ENCODE measurements around the gene PKP1.

Gene PKP1

DNA sequence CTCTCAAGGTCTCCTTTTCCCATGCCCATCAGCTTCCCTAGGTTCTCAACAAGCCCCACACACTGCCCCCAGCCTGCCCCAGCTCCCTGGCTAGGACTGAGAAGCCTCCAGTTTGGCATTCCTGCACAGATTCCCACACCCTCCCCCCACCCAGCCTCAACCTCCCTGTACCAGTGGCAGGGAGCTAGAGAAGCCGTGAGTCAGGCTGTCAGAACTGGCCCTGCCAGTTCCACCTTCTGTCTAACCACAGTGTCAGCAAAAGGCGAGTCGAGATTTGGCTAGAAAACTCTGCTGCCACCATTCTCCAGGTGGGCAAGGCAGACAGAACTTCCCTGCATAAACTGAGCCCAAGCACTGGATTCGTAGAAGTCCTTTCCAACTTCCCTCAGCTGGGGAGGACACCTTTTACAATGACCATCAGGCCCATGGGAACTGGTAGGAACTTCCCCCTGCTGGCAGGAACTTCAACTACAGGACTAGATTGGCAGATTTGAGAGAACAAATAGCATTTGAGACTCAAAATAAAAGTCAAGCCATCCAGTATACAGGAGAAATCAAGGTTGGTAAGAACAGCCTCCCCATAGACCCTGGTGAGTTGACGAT, 63.1 kb downstream of the PKP1 start:
- Mint-ChIP-seq H3K36me3 (ENCODE audit: low read depth) (no peaks in the 10 kb centered on the region), H3K9me3 (no peaks in the 10 kb centered on the region), H3K4me1 (ENCODE audit: low read depth) (no peaks in the 10 kb centered on the region), H3K27ac (no peak overlapping the region), H3K27me3 (ENCODE audit: low read depth) (peaks cover 18% of the 10 kb centered on the region), H3K4me3 (no peak overlapping the region)
- no peak for DNase-seq (ENCODE audit: low spot score)

DNA sequence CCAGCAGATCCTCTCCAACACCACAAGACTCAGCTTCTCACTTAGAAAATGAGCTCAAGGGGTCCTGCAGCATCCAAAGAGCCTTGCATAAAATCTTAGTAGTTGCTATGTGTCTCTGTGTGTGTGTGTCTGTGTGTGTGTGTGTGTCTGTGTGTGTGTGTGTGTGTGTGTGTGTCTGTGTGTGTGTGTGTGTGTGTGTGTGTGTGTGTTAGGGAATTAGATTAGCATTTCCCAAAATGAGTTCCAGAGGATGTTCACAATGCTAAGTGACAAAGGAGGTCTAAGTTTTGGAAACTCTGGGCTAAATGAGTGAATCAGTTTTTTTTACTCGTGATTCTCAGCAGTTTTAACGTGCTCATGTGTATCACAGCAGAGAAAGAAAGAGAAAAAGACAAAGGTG, 63.7 kb downstream of the PKP1 start:
- Mint-ChIP-seq H3K4me3 (no peak overlapping the region), H3K36me3 (ENCODE audit: low read depth) (no peaks in the 10 kb centered on the region), H3K27ac (no peak overlapping the region), H3K27me3 (ENCODE audit: low read depth) (peaks cover 18% of the 10 kb centered on the region), H3K4me1 (ENCODE audit: low read depth) (no peaks in the 10 kb centered on the region), H3K9me3 (no peaks in the 10 kb centered on the region)
- no peak for DNase-seq (ENCODE audit: low spot score)

- no peaks in the 10 kb centered on the region for H3K4me1 Mint-ChIP-seq (ENCODE audit: low read depth)
- H3K36me3 Mint-ChIP-seq (ENCODE audit: low read depth) = no peaks in the 10 kb centered on the region
- H3K27me3 Mint-ChIP-seq (ENCODE audit: low read depth) = peaks cover 18% of the 10 kb centered on the region
- no peak overlapping the region for H3K4me3 Mint-ChIP-seq
- no peak for DNase-seq (ENCODE audit: low spot score)
- H3K27ac Mint-ChIP-seq = no peak overlapping the region
- H3K9me3 Mint-ChIP-seq = no peaks in the 10 kb centered on the region
These were observed 64.3 kb downstream of the PKP1 start for GRCh38 chr1:201347498-201348210.

DNA sequence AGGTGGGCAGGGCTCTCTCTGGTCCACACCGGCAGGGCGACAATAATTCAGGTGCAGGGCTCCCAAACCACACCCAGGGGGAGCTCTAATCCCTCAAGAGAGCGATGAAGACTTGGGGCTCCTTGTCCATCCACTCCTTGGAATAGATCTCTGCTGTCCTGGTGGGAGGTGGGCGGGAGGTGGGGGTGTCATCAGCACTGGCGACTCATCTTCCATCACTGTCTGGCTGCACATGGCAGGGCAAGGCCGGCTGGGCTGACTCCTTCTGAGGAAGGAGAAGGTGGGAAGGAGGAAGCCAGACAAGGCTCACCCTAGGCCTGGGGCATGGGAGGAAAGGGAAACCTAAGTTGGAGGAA, 64.9 kb downstream of the PKP1 start:
- no peak overlapping the region for H3K4me3 Mint-ChIP-seq
- no peak overlapping the region for H3K27ac Mint-ChIP-seq
- H3K4me1 Mint-ChIP-seq (ENCODE audit: low read depth) = no peaks in the 10 kb centered on the region
- peaks cover 18% of the 10 kb centered on the region for H3K27me3 Mint-ChIP-seq (ENCODE audit: low read depth)
- no peaks in the 10 kb centered on the region for H3K9me3 Mint-ChIP-seq
- no peak for DNase-seq (ENCODE audit: low spot score)
- H3K36me3 Mint-ChIP-seq (ENCODE audit: low read depth) = no peaks in the 10 kb centered on the region

DNA sequence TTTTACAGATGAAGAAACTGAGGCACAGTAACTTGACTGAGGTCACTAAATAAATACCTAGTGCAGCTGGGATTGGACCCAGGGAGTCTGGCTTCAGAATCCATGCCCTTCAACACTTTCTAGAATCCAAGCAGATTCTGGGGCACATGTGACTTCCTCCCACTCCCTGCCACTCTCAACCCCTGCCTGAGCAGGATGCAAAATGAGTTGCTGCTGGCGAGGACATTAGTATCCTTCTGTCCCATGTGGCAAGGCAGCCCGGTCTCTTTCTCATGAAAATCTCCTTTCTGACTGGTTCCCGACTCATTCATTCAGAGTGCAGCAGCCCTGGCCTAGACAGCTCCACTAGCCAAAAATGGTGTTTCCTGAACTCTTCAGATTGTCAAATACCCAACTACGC, 65.8 kb downstream of the PKP1 start:
- DNase-seq (ENCODE audit: low spot score) = no peak
- H3K4me1 Mint-ChIP-seq (ENCODE audit: low read depth) = no peaks in the 10 kb centered on the region
- H3K27me3 Mint-ChIP-seq (ENCODE audit: low read depth) = peaks cover 18% of the 10 kb centered on the region
- H3K27ac Mint-ChIP-seq = no peak overlapping the region
- no peak overlapping the region for H3K4me3 Mint-ChIP-seq
- no peaks in the 10 kb centered on the region for H3K9me3 Mint-ChIP-seq
- no peaks in the 10 kb centered on the region for H3K36me3 Mint-ChIP-seq (ENCODE audit: low read depth)

DNA sequence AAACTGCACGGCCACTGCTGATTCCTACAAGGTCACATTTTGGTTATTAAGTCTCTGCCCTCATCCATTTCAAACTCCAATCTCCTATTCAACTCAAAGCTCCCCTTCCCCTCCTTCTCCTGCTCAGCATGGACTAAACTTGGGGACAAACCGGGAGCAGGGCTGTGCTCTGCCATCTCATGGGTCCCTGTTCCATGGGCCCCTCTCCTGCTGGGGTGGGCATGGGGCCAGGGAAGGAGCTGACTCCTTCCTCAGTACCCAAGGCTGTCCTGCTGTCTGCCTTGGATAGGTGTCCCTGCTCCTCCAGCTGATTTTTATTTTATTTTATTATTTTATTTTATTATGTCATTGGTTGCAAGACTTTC, 67.0 kb downstream of the PKP1 start:
- no peak for DNase-seq (ENCODE audit: low spot score)
- H3K4me3 Mint-ChIP-seq = no peak overlapping the region
- no peaks in the 10 kb centered on the region for H3K4me1 Mint-ChIP-seq (ENCODE audit: low read depth)
- no peak overlapping the region for H3K27ac Mint-ChIP-seq
- no peaks in the 10 kb centered on the region for H3K36me3 Mint-ChIP-seq (ENCODE audit: low read depth)
- peaks cover 11% of the 10 kb centered on the region for H3K27me3 Mint-ChIP-seq (ENCODE audit: low read depth)
- no peaks in the 10 kb centered on the region for H3K9me3 Mint-ChIP-seq

GRCh38 chr1:201350884-201351283, 67.6 kb downstream of the PKP1 start:
- Mint-ChIP-seq H3K4me3 (no peak overlapping the region), H3K27ac (no peak overlapping the region), H3K36me3 (ENCODE audit: low read depth) (no peaks in the 10 kb centered on the region), H3K9me3 (no peaks in the 10 kb centered on the region), H3K4me1 (ENCODE audit: low read depth) (no peaks in the 10 kb centered on the region), H3K27me3 (ENCODE audit: low read depth) (peaks cover 11% of the 10 kb centered on the region)
- no peak for DNase-seq (ENCODE audit: low spot score)

GRCh38 chr1:201351617-201352016, 68.3 kb downstream of the PKP1 start:
- Mint-ChIP-seq H3K4me1 (ENCODE audit: low read depth) (no peaks in the 10 kb centered on the region), H3K27me3 (ENCODE audit: low read depth) (peaks cover 10% of the 10 kb centered on the region), H3K4me3 (no peak overlapping the region), H3K36me3 (ENCODE audit: low read depth) (no peaks in the 10 kb centered on the region), H3K27ac (no peak overlapping the region), H3K9me3 (no peaks in the 10 kb centered on the region)
- no peak for DNase-seq (ENCODE audit: low spot score)

- no peak overlapping the region for H3K4me3 Mint-ChIP-seq
- no peak overlapping the region for H3K27ac Mint-ChIP-seq
- no peaks in the 10 kb centered on the region for H3K9me3 Mint-ChIP-seq
- no peaks in the 10 kb centered on the region for H3K4me1 Mint-ChIP-seq (ENCODE audit: low read depth)
- DNase-seq (ENCODE audit: low spot score) = no peak
- H3K36me3 Mint-ChIP-seq (ENCODE audit: low read depth) = no peaks in the 10 kb centered on the region
- peaks cover 4% of the 10 kb centered on the region for H3K27me3 Mint-ChIP-seq (ENCODE audit: low read depth)
These were observed 70.1 kb downstream of the PKP1 start for GRCh38 chr1:201353186-201353940.

GRCh38 chr1:201354151-201354900, 71.0 kb downstream of the PKP1 start:
- H3K4me3 Mint-ChIP-seq = no peak overlapping the region
- no peak overlapping the region for H3K27ac Mint-ChIP-seq
- no peaks in the 10 kb centered on the region for H3K36me3 Mint-ChIP-seq (ENCODE audit: low read depth)
- DNase-seq (ENCODE audit: low spot score) = no peak
- H3K4me1 Mint-ChIP-seq (ENCODE audit: low read depth) = no peaks in the 10 kb centered on the region
- H3K27me3 Mint-ChIP-seq (ENCODE audit: low read depth) = peaks cover 2% of the 10 kb centered on the region
- H3K9me3 Mint-ChIP-seq = no peaks in the 10 kb centered on the region

DNA sequence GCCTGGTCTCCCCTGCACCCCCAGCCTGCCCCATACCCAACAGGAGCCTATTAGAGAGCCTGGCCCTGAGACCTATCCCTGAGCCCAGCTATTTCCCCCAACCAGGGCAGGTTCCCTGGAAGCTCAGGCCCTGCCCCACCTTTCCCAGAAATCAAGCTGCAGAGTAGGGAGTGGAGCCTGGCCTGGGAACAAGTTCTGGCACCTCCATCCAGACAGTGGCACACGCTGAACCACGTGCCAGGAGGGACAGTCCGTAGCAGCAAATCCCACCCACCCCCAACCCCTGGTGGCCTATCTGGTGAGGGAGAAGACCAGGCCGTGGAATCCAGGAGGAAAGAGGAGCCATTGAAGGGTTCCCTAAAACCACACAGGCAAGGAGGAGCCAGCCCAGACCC, 71.6 kb downstream of the PKP1 start:
- no peak for DNase-seq (ENCODE audit: low spot score)
- Mint-ChIP-seq H3K27me3 (ENCODE audit: low read depth) (no peaks in the 10 kb centered on the region), H3K4me1 (ENCODE audit: low read depth) (no peaks in the 10 kb centered on the region), H3K36me3 (ENCODE audit: low read depth) (no peaks in the 10 kb centered on the region), H3K9me3 (no peaks in the 10 kb centered on the region), H3K27ac (no peak overlapping the region), H3K4me3 (no peak overlapping the region)

DNA sequence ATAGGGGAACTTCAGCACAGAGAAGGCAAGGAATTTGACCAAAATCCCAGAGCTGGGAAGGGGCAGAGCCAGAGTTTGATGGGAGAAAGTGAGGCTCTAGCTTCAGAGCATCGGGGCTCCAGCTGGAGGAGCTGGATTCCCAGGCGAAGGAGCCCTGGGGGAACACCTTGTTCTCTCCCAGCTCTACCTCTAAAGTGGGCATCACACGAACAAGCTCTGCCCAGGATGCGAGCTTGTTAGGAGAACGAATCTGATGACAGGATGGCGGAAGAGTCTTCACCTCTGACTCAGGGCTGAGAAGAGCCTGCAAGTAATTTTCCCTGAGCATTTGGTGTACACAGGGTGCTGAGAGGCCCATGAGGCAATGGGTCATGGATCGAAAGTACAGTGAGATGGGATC, 72.2 kb downstream of the PKP1 start:
- Mint-ChIP-seq H3K4me1 (ENCODE audit: low read depth) (no peaks in the 10 kb centered on the region), H3K9me3 (no peaks in the 10 kb centered on the region), H3K36me3 (ENCODE audit: low read depth) (no peaks in the 10 kb centered on the region), H3K27me3 (ENCODE audit: low read depth) (no peaks in the 10 kb centered on the region), H3K27ac (no peak overlapping the region), H3K4me3 (no peak overlapping the region)
- no peak for DNase-seq (ENCODE audit: low spot score)

- Mint-ChIP-seq H3K36me3 (ENCODE audit: low read depth) (no peaks in the 10 kb centered on the region), H3K4me1 (ENCODE audit: low read depth) (no peaks in the 10 kb centered on the region), H3K27me3 (ENCODE audit: low read depth) (no peaks in the 10 kb centered on the region), H3K27ac (no peak overlapping the region), H3K4me3 (no peak overlapping the region), H3K9me3 (no peaks in the 10 kb centered on the region)
- no peak for DNase-seq (ENCODE audit: low spot score)
These were observed 72.9 kb downstream of the PKP1 start for GRCh38 chr1:201356236-201356635.

GRCh38 chr1:201356701-201357100, 73.4 kb downstream of the PKP1 start:
- DNase-seq (ENCODE audit: low spot score) = no peak
- Mint-ChIP-seq H3K27me3 (ENCODE audit: low read depth) (no peaks in the 10 kb centered on the region), H3K9me3 (no peaks in the 10 kb centered on the region), H3K4me3 (no peak overlapping the region), H3K27ac (no peak overlapping the region), H3K4me1 (ENCODE audit: low read depth) (no peaks in the 10 kb centered on the region), H3K36me3 (ENCODE audit: low read depth) (no peaks in the 10 kb centered on the region)

Data from T-helper 2 cell treated with Interferon-gamma antibody and Interleukin-4, amounts not matched to agents 5 μg/mL and 100 μg/mL, for 36 hours (primary cell).